PC-3 (cell line): ENCODE data around the gene TCEA2. TPM values are rescaled to one million over a fixed set of nuclear protein-coding genes. Genes with fewer than 3 reads are reported as not detected.

Experiments
- ATAC-seq: fragments of 200-7000 bp; cut with Tn5 transposase; 2 replicates; pipeline ENCODE4 v1.9.1; 2020; ENCODE audit warnings: mild to moderate bottlenecking, moderate library complexity
- BruUV-seq: library from RNA; stranded (reverse); fragments of 400-500 nt; replicated peaks from 2 replicates; lab custom pipeline; 2021; lab: Mats Ljungman, UMichigan
- CTCF ChIA-PET: fragments of 300-600 bp; sonication (Branson Sonifier 250); formaldehyde crosslinking; loops from one replicate; lab custom pipeline; 2022; ENCODE audit warnings: antibody characterized with exemption; lab: Charles Lee
- POLR2A ChIA-PET: fragments of 300-600 bp; sonication (Branson Sonifier 250); formaldehyde crosslinking; loops from one replicate; lab custom pipeline; 2022; ENCODE audit warnings: antibody characterized with exemption; ENCODE audit not compliant: unreplicated experiment; lab: Charles Lee
- DNase-seq: peaks from one replicate; pipeline ENCODE4 v3.0.0-alpha.2; 2015
- H2AFZ ChIP-seq: fragments of 300-600 bp; sonication (generic); 2 replicates; pipeline ENCODE4 v1.6.0; 2016; ENCODE audit warnings: antibody characterized with exemption, low read length
- H3F3A ChIP-seq: fragments of 300-600 bp; sonication (generic); one replicate; pipeline ENCODE4 v1.6.0; 2017; ENCODE audit warnings: antibody characterized with exemption, low read length, control low read depth, mild to moderate bottlenecking; ENCODE audit not compliant: unreplicated experiment
- H3K27ac ChIP-seq: fragments of 300-600 bp; sonication (generic); 2 replicates; pipeline ENCODE4 v1.5.1; 2016; ENCODE audit warnings: mild to moderate bottlenecking, low read length
- H3K27me3 ChIP-seq: fragments of 300-600 bp; sonication (generic); 2 replicates; pipeline ENCODE4 v1.6.1; 2016; ENCODE audit warnings: low read length, mixed read lengths
- H3K36me3 ChIP-seq: fragments of 300-600 bp; sonication (generic); 2 replicates; pipeline ENCODE4 v1.6.1; 2016; ENCODE audit warnings: low read depth, mixed run types, low read length, mixed read lengths
- H3K4me1 ChIP-seq: fragments of 300-600 bp; sonication (generic); 2 replicates; pipeline ENCODE4 v1.5.1; 2016; ENCODE audit warnings: low read length; ENCODE audit not compliant: insufficient read depth
- H3K4me2 ChIP-seq: fragments of 300-600 bp; sonication (generic); 2 replicates; pipeline ENCODE4 v1.6.0; 2016; ENCODE audit warnings: low read length
- H3K4me3 ChIP-seq: fragments of 300-600 bp; sonication (generic); 2 replicates; pipeline ENCODE4 v1.5.1; 2016; ENCODE audit warnings: mild to moderate bottlenecking, low read length, mixed read lengths
- H3K79me2 ChIP-seq: fragments of 300-600 bp; sonication (generic); 2 replicates; pipeline ENCODE4 v1.6.1; 2017; ENCODE audit warnings: low read length, mixed read lengths
- H3K9ac ChIP-seq: fragments of 300-600 bp; sonication (generic); 2 replicates; pipeline ENCODE4 v1.6.0; 2016; ENCODE audit warnings: mild to moderate bottlenecking, low read length
- H3K9me2 ChIP-seq: fragments of 300-600 bp; sonication (generic); replicated peaks from 2 replicates; pipeline ENCODE4 v1.6.1; 2016; ENCODE audit warnings: mixed run types, low read length, mixed read lengths
- H3K9me3 ChIP-seq: fragments of 300-600 bp; sonication (generic); 2 replicates; pipeline ENCODE4 v1.6.1; 2016; ENCODE audit warnings: low read length, mixed read lengths
- H4K20me1 ChIP-seq: fragments of 300-600 bp; sonication (generic); 2 replicates; pipeline ENCODE4 v1.6.1; 2016; ENCODE audit warnings: low read length, mixed read lengths
- CTCF ChIP-seq: fragments of 300-600 bp; sonication (generic); conservative IDR thresholded peaks from 2 replicates; pipeline ENCODE4 v1.5.1; 2017; ENCODE audit warnings: antibody characterized with exemption, low read depth, mild to moderate bottlenecking, low read length
- EZH2 ChIP-seq: fragments of 300-600 bp; sonication (generic); IDR thresholded peaks from one replicate; pipeline ENCODE4 v1.6.1; 2017; ENCODE audit warnings: antibody characterized with exemption, mild to moderate bottlenecking, low read length; ENCODE audit not compliant: unreplicated experiment
- EZH2phosphoT487 ChIP-seq: fragments of 300-600 bp; sonication (generic); IDR thresholded peaks from 2 replicates; pipeline ENCODE4 v1.6.1; 2018; ENCODE audit warnings: mild to moderate bottlenecking, antibody characterized with exemption, low read length, borderline replicate concordance
- intact Hi-C: fragments of 100-400 bp; cut with micrococcal nuclease; formaldehyde crosslinking; loops from 2 replicates; pipeline ENCODE4 v1.9.0; 2023
- total RNA-seq: library from RNA; depleted of rRNA; stranded (reverse); fragments of >200 nt; gene quantifications from 2 replicates; pipeline ENCODE4 v1.2.3, GENCODE V29; 2014

The TCEA2 gene
- total RNA-seq, 1 experiment from 2014 or later, result 19.1 TPM

DNA sequence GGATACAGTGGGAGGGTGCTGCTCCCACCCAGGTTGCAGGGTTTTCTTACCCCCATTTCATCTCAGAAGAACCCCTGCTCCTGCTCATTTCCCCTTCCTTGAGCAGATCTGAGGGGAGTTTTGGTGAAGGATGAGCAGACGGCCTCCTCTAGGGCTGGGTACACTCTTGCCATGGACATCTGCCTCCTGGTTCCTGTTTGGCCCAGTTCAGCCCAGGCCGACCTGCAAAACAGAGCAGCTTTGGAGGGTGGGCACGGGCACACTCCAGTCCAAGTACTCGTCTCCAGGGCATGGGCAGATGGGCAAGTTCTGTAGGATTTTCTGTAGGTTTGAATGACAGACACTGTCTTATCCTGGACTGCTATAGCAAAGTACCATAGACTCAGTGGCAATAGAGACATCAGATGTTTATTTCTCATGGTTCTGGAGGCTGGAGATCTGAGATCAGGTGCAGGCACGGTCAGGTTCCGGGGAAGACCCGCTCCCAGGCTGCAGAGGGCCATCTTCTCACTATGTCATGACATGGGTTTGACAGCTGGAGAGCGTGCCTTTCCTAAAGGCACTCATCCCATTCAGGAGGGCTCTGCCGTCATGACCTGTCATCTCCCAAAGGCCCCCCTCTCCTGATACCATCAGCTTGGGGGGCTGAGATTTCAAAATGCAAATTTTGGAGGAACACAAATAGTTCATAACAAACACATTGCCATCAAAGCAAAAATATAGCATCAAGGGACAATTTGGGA, 38.1 kb downstream of the TCEA2 start:
- H3K27ac ChIP-seq, result no peak overlapping the region
- ChIA-PET CTCF (no interaction called here), POLR2A (no interaction called here)
- ATAC-seq (no peak), DNase-seq (no peak)
- H3F3A ChIP-seq, result no peaks in the 10 kb centered on the region
- no peak overlapping the region for H2AFZ ChIP-seq
- no peaks in the 10 kb centered on the region for H3K9me2 ChIP-seq
- no TSS peak for BruUV-seq
- no peaks in the 10 kb centered on the region for H3K9me3 ChIP-seq
- no peak overlapping the region for H3K4me2 ChIP-seq
- TF ChIP-seq EZH2 (no peak), CTCF (no peak), EZH2phosphoT487 (no peak)
- H3K36me3 ChIP-seq, result no peaks in the 10 kb centered on the region
- no peak overlapping the region for H3K4me3 ChIP-seq
- no peaks in the 10 kb centered on the region for H3K4me1 ChIP-seq
- no peaks in the 10 kb centered on the region for H4K20me1 ChIP-seq
- intact Hi-C loops, result no loop called here
- H3K9ac ChIP-seq, result no peak overlapping the region
- H3K79me2 ChIP-seq, result no peaks in the 10 kb centered on the region
- 0 out of 2 replicates have a peak, but pooled peaks cover 7% of the 10 kb centered on the region for H3K27me3 ChIP-seq

GRCh38 chr20:64101731-64102621, 39.0 kb downstream of the TCEA2 start:
- no peaks in the 10 kb centered on the region for H3K79me2 ChIP-seq
- no peaks in the 10 kb centered on the region for H3K9me3 ChIP-seq
- CTCF ChIA-PET, result interaction anchor here (0.5 to 0.8 kb wide), 3 partner anchors 18 to 883 kb away, joined by 3 to 15 read pairs (median 3); partner anchors contain the start of gene LKAAEAR1
- H3K27me3 ChIP-seq, result 0 out of 2 replicates have a peak, but pooled peaks cover 7% of the 10 kb centered on the region
- peak overlapping the region; percentile 73 for H2AFZ ChIP-seq
- H3K4me1 ChIP-seq, result no peaks in the 10 kb centered on the region
- no peaks in the 10 kb centered on the region for H4K20me1 ChIP-seq
- H3K36me3 ChIP-seq, result no peaks in the 10 kb centered on the region
- POLR2A ChIA-PET, result interaction anchor here (0.5 to 0.6 kb wide), 3 partner anchors 40 to 565 kb away, joined by 4 to 19 read pairs (median 5); no protein-coding TSS in a partner anchor
- peak overlapping the region; percentile 76 for H3K4me2 ChIP-seq
- no TSS peak for BruUV-seq
- H3F3A ChIP-seq, result no peaks in the 10 kb centered on the region
- ATAC-seq (peak; percentile 85), DNase-seq (peak; percentile 59)
- peak overlapping the region; percentile 64 for H3K4me3 ChIP-seq
- intact Hi-C loops, result loop anchor here (1.0 kb wide), 1 partner anchor 18 kb away; no protein-coding TSS in a partner anchor
- TF ChIP-seq EZH2phosphoT487 (no peak), CTCF (peak; percentile 81)
- no peak overlapping the region for H3K27ac ChIP-seq
- no peaks in the 10 kb centered on the region for H3K9me2 ChIP-seq
- H3K9ac ChIP-seq, result no peak overlapping the region
